AG04449 (cell line): ENCODE data around the gene TRNP1.

Experiments used
- CTCF ChIA-PET: fragments of 350-600 bp; formaldehyde crosslinking; extraction: SDS; loops from one replicate; lab custom pipeline; 2021; ENCODE audit warnings: antibody characterized with exemption; lab: Yijun Ruan, JAX
- POLR2A ChIA-PET: fragments of 400-600, 350-600 bp; formaldehyde crosslinking; extraction: SDS; loops from one replicate; lab custom pipeline; 2020; ENCODE audit warnings: antibody characterized with exemption, inconsistent platforms; lab: Yijun Ruan, JAX
- DNase-seq: peaks from one replicate; pipeline ENCODE4 v3.0.0-alpha.2; 2010; ENCODE audit warnings: low read depth, low spot score
- H3K4me3 ChIP-seq: 2 replicates; pipeline ENCODE4 v1.5.1; 2011; ENCODE audit warnings: low read depth, mild to moderate bottlenecking, control low read depth, low read length
- CTCF ChIP-seq: IDR thresholded peaks from one replicate; pipeline ENCODE4 v1.5.1; 2011; ENCODE audit warnings: mild to moderate bottlenecking, moderate library complexity, low read length, control low read depth, inconsistent platforms; ENCODE audit not compliant: insufficient read depth; ENCODE audit errors: missing control alignments

Gene TRNP1

GRCh38 chr1:27007909-27008582, 14.6 kb downstream of the TRNP1 start:
- ChIA-PET POLR2A (interaction anchor here (0.6 to 1.0 kb wide), 2 partner anchors 8 to 680 kb away, joined by 3 to 4 read pairs; no protein-coding TSS in a partner anchor), CTCF (interaction anchor here (1.1 to 7.7 kb wide), 5 partner anchors 10 to 89 kb away, joined by 3 to 122 read pairs (median 4); partner anchors contain the start of gene TRNP1)
- DNase-seq = no peak
- no peak overlapping the region for H3K4me3 ChIP-seq
- TF ChIP-seq CTCF = no peak

- ChIA-PET CTCF (interaction anchor here (0.9 to 7.7 kb wide), 7 partner anchors 11 to 95 kb away, joined by 3 to 122 read pairs (median 3); partner anchors contain the start of gene TRNP1), POLR2A (interaction anchor here (0.6 kb wide), 1 partner anchor 24 kb away, joined by 3 read pairs; no protein-coding TSS in a partner anchor)
- no peak for DNase-seq
- no peak for TF ChIP-seq CTCF
- no peak overlapping the region for H3K4me3 ChIP-seq
Measured at GRCh38 chr1:27009601-27010197, 16.2 kb downstream of the TRNP1 start.

- CTCF ChIA-PET = interaction anchor here (0.9 to 7.7 kb wide), 6 partner anchors 11 to 94 kb away, joined by 3 to 122 read pairs (median 3); partner anchors contain the start of gene TRNP1
- TF ChIP-seq CTCF = no peak
- peak overlapping the region; percentile 66 for H3K4me3 ChIP-seq
- POLR2A ChIA-PET = interaction anchor here (0.6 to 2.6 kb wide), 2 partner anchors 12 to 23 kb away, joined by 3 to 8 read pairs; no protein-coding TSS in a partner anchor
- DNase-seq = no peak
Measured at GRCh38 chr1:27010226-27010994, 16.9 kb downstream of the TRNP1 start.

DNA sequence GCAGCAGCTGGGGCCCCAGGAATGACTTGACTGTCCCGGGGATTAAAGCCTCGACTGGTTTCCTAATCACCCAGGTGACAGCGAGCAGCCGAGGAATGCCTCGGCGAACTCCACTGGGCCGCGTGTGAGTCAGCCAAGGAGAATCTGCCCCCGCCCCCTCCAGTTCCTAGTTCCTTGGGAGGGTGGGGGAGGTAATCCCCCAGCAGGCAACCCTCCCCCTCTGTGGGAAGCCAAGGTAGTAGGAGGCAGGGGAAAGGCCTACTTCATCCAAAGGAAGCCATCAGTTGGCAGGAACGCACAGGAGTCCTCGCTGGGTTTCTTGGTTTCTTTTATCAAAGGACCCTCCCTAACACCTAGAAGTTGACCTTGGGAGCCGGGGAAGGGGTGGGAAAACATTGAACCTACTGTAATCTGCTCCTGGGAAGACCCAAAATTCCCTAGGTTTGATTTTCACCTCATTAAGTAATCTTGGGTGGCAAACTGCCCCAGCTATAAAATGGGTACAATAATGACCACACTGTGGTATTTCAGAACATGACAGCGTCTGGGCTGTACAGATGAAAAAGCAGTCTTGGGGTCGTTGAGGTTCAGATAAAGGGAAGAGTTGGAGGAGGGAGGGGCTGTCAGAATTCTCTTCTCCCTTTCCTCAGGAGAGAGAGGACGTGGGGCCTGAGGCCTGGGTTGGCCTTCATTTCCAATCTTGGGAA, 17.7 kb downstream of the TRNP1 start:
- ChIA-PET POLR2A (interaction anchor here (2.6 kb wide), 1 partner anchor 13 kb away, joined by 8 read pairs; no protein-coding TSS in a partner anchor), CTCF (interaction anchor here (1.1 to 7.7 kb wide), 4 partner anchors 10 to 86 kb away, joined by 3 to 122 read pairs (median 8); partner anchors contain the start of gene TRNP1)
- H3K4me3 ChIP-seq = peak overlapping the region; percentile 66
- no peak for DNase-seq
- no peak for TF ChIP-seq CTCF

GRCh38 chr1:27011976-27012563, 18.6 kb downstream of the TRNP1 start:
- TF ChIP-seq CTCF = no peak
- peak overlapping the region; percentile 66 for H3K4me3 ChIP-seq
- no peak for DNase-seq
- ChIA-PET POLR2A (interaction anchor here (0.6 to 2.6 kb wide), 5 partner anchors 11 to 49 kb away, joined by 3 to 11 read pairs (median 4); no protein-coding TSS in a partner anchor), CTCF (interaction anchor here (0.9 to 7.7 kb wide), 5 partner anchors 14 to 85 kb away, joined by 3 to 122 read pairs (median 7); partner anchors contain the start of gene TRNP1)
